Neuron (in vitro differentiated cells): Measurements from ENCODE around the gene PLTP.
A peak's percentile ranks its signal among the peaks of the same experiment; 100 is the strongest.
"Not testable (repeated sequence)": the region's sequence is repeated elsewhere in the genome, so short reads cannot be mapped to it uniquely, and the experiment has no call there.

Experiments used
- H2AFZ ChIP-seq: one replicate; pipeline ENCODE4 v1.6.1; 2013; ENCODE audit warnings: low read depth, mild to moderate bottlenecking, inconsistent platforms, low read length, moderate library complexity
- H3K27me3 ChIP-seq: one replicate; pipeline ENCODE4 v1.6.1; 2013; ENCODE audit warnings: low read length; ENCODE audit not compliant: insufficient read depth
- H3K36me3 ChIP-seq: one replicate; pipeline ENCODE4 v1.6.1; 2013; ENCODE audit warnings: low read length; ENCODE audit not compliant: insufficient read depth
- H3K4me1 ChIP-seq: one replicate; pipeline ENCODE4 v1.6.1; 2013; ENCODE audit warnings: low read length; ENCODE audit not compliant: insufficient read depth
- H3K4me3 ChIP-seq: 2 replicates; pipeline ENCODE4 v1.5.1; 2013; ENCODE audit warnings: mild to moderate bottlenecking, low read length, moderate library complexity
- H3K9me3 ChIP-seq: one replicate; pipeline ENCODE4 v1.6.1; 2013; ENCODE audit warnings: low read length

PLTP gene

GRCh38 chr20:45880988-45881788 is 30.8 kb downstream of the PLTP start, which contains the start of gene ZSWIM1:
Gene ZSWIM1, plus strand, starts transcription at chr20:45881227. Its CDS starts 1,366 bp downstream, at chr20:45882593.
- no peaks in the 10 kb centered on the region for H3K27me3 ChIP-seq

GRCh38 chr20:45878076-45878761 is 33.7 kb downstream of the PLTP start:
- Histone ChIP-seq H3K4me3 (no peak overlapping the region), H3K4me1 (peaks cover 2% of the 10 kb centered on the region), H3K36me3 (peaks cover 28% of the 10 kb centered on the region), H2AFZ (no peak overlapping the region), H3K9me3 (no peaks in the 10 kb centered on the region), H3K27me3 (no peaks in the 10 kb centered on the region)

More at GRCh38 chr20:45880988-45881788, 30.8 kb downstream of the PLTP start, which contains the start of gene ZSWIM1:
- H3K4me1 ChIP-seq = peaks cover 2% of the 10 kb centered on the region
- peaks cover 44% of the 10 kb centered on the region for H3K36me3 ChIP-seq
- no peaks in the 10 kb centered on the region for H3K9me3 ChIP-seq
- H2AFZ ChIP-seq = no peak within 1 kb of the TSS
- peak within 1 kb of the TSS; percentile 82 for H3K4me3 ChIP-seq

GRCh38 chr20:45874576-45874975 is 37.4 kb downstream of the PLTP start:
- H3K4me1 ChIP-seq = no peaks in the 10 kb centered on the region
- H3K9me3 ChIP-seq = no peaks in the 10 kb centered on the region
- no peaks in the 10 kb centered on the region for H3K27me3 ChIP-seq
- no peak overlapping the region for H3K4me3 ChIP-seq
- no peak overlapping the region for H2AFZ ChIP-seq
- peaks cover 20% of the 10 kb centered on the region for H3K36me3 ChIP-seq

GRCh38 chr20:45874104-45874481 is 37.9 kb downstream of the PLTP start:
- not testable (repeated sequence) for H3K9me3 ChIP-seq, H3K4me3 ChIP-seq
- H3K36me3 ChIP-seq = peaks cover 20% of the 10 kb centered on the region

GRCh38 chr20:45873409-45874103 is 38.4 kb downstream of the PLTP start:
- Histone ChIP-seq H3K4me1 (no peaks in the 10 kb centered on the region), H2AFZ (no peak overlapping the region), H3K36me3 (peaks cover 20% of the 10 kb centered on the region), H3K9me3 (no peaks in the 10 kb centered on the region), H3K4me3 (no peak overlapping the region), H3K27me3 (no peaks in the 10 kb centered on the region)

More at GRCh38 chr20:45874104-45874481, 37.9 kb downstream of the PLTP start:
- H2AFZ ChIP-seq, H3K4me1 ChIP-seq, H3K27me3 ChIP-seq: not testable (repeated sequence)

- no peaks in the 10 kb centered on the region for H3K9me3 ChIP-seq
- H2AFZ ChIP-seq = no peak overlapping the region
- H3K4me3 ChIP-seq = no peak overlapping the region
- H3K4me1 ChIP-seq = no peaks in the 10 kb centered on the region
- peaks cover 11% of the 10 kb centered on the region for H3K36me3 ChIP-seq
- H3K27me3 ChIP-seq = no peaks in the 10 kb centered on the region
Measured at GRCh38 chr20:45872626-45873025, 39.3 kb downstream of the PLTP start.

GRCh38 chr20:45867819-45868176 is 44.2 kb downstream of the PLTP start:
- Histone ChIP-seq H3K4me3 (no peak overlapping the region), H3K9me3 (no peaks in the 10 kb centered on the region)

GRCh38 chr20:45867136-45867818 is 44.7 kb downstream of the PLTP start:
- H3K4me3 ChIP-seq = no peak overlapping the region
- H2AFZ ChIP-seq = no peak overlapping the region
- no peaks in the 10 kb centered on the region for H3K9me3 ChIP-seq
- H3K36me3 ChIP-seq = no peaks in the 10 kb centered on the region
- no peaks in the 10 kb centered on the region for H3K27me3 ChIP-seq
- H3K4me1 ChIP-seq = no peaks in the 10 kb centered on the region

More at GRCh38 chr20:45867819-45868176, 44.2 kb downstream of the PLTP start:
- H3K27me3 ChIP-seq = no peaks in the 10 kb centered on the region
- H3K36me3 ChIP-seq = no peaks in the 10 kb centered on the region
- no peaks in the 10 kb centered on the region for H3K4me1 ChIP-seq
- no peak overlapping the region for H2AFZ ChIP-seq

GRCh38 chr20:45866454-45866853 is 45.5 kb downstream of the PLTP start:
- Histone ChIP-seq H3K27me3 (no peaks in the 10 kb centered on the region), H2AFZ (no peak overlapping the region), H3K4me1 (no peaks in the 10 kb centered on the region), H3K36me3 (no peaks in the 10 kb centered on the region), H3K4me3 (no peak overlapping the region), H3K9me3 (no peaks in the 10 kb centered on the region)

GRCh38 chr20:45863543-45864470 is 48.1 kb downstream of the PLTP start:
- H3K4me3 ChIP-seq = no peak overlapping the region
- peaks cover 2% of the 10 kb centered on the region for H3K4me1 ChIP-seq
- H3K9me3 ChIP-seq = no peaks in the 10 kb centered on the region
- no peak overlapping the region for H2AFZ ChIP-seq
- H3K27me3 ChIP-seq = no peaks in the 10 kb centered on the region
- no peaks in the 10 kb centered on the region for H3K36me3 ChIP-seq

GRCh38 chr20:45861221-45862075 is 50.5 kb downstream of the PLTP start:
- H2AFZ ChIP-seq = no peak overlapping the region
- H3K4me3 ChIP-seq = no peak overlapping the region
- H3K27me3 ChIP-seq = no peaks in the 10 kb centered on the region
- no peaks in the 10 kb centered on the region for H3K36me3 ChIP-seq
- no peaks in the 10 kb centered on the region for H3K9me3 ChIP-seq
- H3K4me1 ChIP-seq = peaks cover 13% of the 10 kb centered on the region
